Vein endothelial cell (primary cell): ENCODE results near the gene KIAA1210. TPM values are rescaled to one million over a fixed set of nuclear protein-coding genes. Genes with fewer than 3 reads are reported as not detected.

Experiments
- total RNA-seq: library from RNA; depleted of rRNA; stranded (reverse); fragments of >200 nt; gene quantifications from 2 replicates; pipeline ENCODE4 v1.2.3, GENCODE V29; 2012

The KIAA1210 gene
- total RNA-seq: not detected in 2 replicates

DNA sequence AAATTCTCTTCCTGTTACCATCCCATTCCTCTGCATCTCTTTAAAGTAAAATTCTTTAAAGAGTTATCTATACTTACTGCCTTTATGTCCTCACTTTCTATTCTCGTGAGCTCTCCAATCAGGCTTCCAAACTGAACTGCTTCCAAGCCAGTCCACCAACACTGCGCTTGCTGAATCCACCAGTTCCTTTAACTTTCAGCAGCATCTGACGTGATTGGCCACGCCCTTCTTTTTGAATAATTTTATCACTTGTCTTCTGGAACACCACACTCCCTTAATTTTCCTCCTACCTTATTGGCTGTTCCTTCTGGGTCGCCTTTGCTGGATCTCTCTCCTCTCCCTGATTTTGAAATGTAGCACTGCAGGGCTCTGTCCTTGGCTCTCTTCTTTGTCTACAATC, at the start of gene KIAA1210:
Gene KIAA1210 (minus strand): TSS at position 163 of the 400 bp plus-strand sequence. CDS start 4,170 bp downstream, outside the sequence.

DNA sequence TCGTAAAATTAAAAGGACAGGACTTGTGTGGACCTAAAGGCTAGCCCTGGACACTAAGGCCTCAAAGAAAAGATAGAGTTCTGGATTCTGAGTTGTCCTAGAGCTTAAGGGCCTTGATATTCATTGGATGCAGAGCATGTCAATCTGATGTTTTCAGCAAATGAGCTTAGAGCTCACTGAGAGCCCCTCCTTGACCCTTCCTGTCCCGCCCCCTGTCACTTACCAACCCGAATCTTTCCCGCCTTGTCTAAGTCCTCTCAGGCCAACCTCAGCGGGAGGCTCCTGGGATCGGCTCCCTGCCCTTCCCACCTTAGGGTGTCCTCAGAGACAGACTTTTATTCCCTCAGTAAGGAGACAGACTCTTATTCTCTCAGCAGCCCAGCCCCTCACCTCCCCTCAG, 54.9 kb downstream of the KIAA1210 start, which contains the start of gene CT47C1:
Gene CT47C1 (plus strand): TSS at position 250 of the 400 bp plus-strand sequence. CDS start 233 bp downstream, outside the sequence.

Other genes with a start within 250 kb of the KIAA1210 start
- 11.3 and 15.7 TPM in 2 replicates for gene LONRF3, start 153.2 kb downstream of the KIAA1210 start, total RNA-seq
- not detected in 2 replicates for gene CT47C1, start 54.8 kb downstream of the KIAA1210 start, total RNA-seq
- gene PGRMC1, start 108.5 kb upstream of the KIAA1210 start, total RNA-seq: 93.4 and 93.8 TPM in 2 replicates